HG03565 (cell line): ENCODE data around the gene ATP9A.
"Not testable (repeated sequence)": the region's sequence is repeated elsewhere in the genome, so short reads cannot be mapped to it uniquely, and the experiment has no call there.

ENCODE experiments used
- ATAC-seq: cut with Tn5 transposase; IDR thresholded peaks from one replicate; pipeline ENCODE4 v1.9.1; 2021; ENCODE audit warnings: mild to moderate bottlenecking, moderate library complexity; ENCODE audit not compliant: unreplicated experiment

ATP9A gene

GRCh38 chr20:51767867-51768758 is at the start of gene ATP9A:
TSS of gene ATP9A (minus strand) at chr20:51768390. CDS start at chr20:51768369, 21 bp downstream.
- ATAC-seq: no peak

GRCh38 chr20:51816856-51817255 is 48.7 kb upstream of the ATP9A start:
- ATAC-seq: not testable (repeated sequence)

- no peak for ATAC-seq
Measured at GRCh38 chr20:51815383-51816076, 47.3 kb upstream of the ATP9A start.

- ATAC-seq: no peak
Measured at GRCh38 chr20:51812861-51813260, 44.7 kb upstream of the ATP9A start.

GRCh38 chr20:51811514-51812128 is 43.4 kb upstream of the ATP9A start:
- no peak for ATAC-seq

GRCh38 chr20:51811042-51811355 is 42.8 kb upstream of the ATP9A start:
- ATAC-seq: no peak

GRCh38 chr20:51810155-51811041 is 42.2 kb upstream of the ATP9A start:
- no peak for ATAC-seq

- no peak for ATAC-seq
Measured at GRCh38 chr20:51807720-51808250, 39.6 kb upstream of the ATP9A start.

GRCh38 chr20:51804754-51805153 is 36.6 kb upstream of the ATP9A start:
- no peak for ATAC-seq

- ATAC-seq: no peak
Measured at GRCh38 chr20:51803148-51803854, 35.1 kb upstream of the ATP9A start.

- no peak for ATAC-seq
Measured at GRCh38 chr20:51802170-51802751, 34.1 kb upstream of the ATP9A start, which contains the start of gene SALL4. TSS of gene SALL4 (minus strand) at chr20:51802521. CDS start at chr20:51802408, 113 bp downstream.

- ATAC-seq: no peak
Measured at GRCh38 chr20:51801823-51802123, 33.6 kb upstream of the ATP9A start.

- no peak for ATAC-seq
Measured at GRCh38 chr20:51801122-51801822, 33.1 kb upstream of the ATP9A start.

GRCh38 chr20:51800872-51801121 is 32.6 kb upstream of the ATP9A start:
- no peak for ATAC-seq

- ATAC-seq: no peak
Measured at GRCh38 chr20:51800060-51800871, 32.1 kb upstream of the ATP9A start.

- no peak for ATAC-seq
Measured at GRCh38 chr20:51799401-51799860, 31.2 kb upstream of the ATP9A start.

- ATAC-seq: no peak
Measured at GRCh38 chr20:51797357-51798025, 29.3 kb upstream of the ATP9A start.

- no peak for ATAC-seq
Measured at GRCh38 chr20:51796340-51796739, 28.1 kb upstream of the ATP9A start.
